ENCODE results near the gene RNU1-2.
"Not testable (repeated sequence)": the region's sequence is repeated elsewhere in the genome, so short reads cannot be mapped to it uniquely, and the experiment has no call there.

Gene RNU1-2

DNA sequence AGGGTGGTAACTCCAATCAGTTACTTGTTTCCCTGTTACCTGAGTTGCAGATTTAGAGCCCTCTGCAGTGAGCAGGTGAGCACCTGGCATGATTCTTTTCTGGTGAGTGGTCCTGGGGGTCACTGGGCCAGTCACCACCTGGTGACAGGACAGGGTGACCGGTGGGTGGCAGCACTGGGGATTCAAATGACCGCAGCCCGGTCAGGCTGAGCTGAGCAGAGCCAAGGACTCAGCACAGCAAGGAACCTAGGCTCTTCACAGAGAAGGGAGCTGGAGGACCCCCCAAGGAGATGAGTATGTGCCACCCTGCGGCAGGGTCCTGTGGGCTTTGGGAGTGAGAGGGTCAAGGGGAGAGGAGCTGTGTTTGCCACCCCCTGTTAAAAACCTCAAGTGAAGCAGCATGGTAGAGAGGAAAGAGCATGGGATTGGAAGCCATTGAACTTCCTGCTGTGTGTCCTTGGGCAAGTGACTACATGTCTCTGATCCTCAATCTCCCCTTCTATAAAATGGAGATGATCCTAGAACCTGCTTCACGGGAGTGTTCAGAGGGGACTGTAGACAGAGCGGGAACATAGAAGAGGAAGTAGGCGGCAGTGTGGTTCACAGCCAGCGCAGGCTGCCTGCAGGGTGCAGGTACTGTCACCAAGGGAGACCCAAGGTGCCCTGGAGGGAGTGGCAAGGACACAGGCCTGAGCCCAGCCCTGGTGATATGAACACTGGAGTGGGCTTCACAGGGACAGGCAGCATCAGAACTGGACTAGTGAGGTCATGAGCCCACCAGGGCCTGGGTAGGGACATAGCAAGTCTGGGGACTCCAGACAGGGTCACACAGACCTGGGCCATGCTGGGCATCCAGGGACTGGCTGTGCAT lies 16.3 kb downstream of the RNU1-2 start:
- not testable (repeated sequence) for DNase-seq (ENCODE audit: low read depth)

GRCh38 chr1:16912742-16913141 lies 17.0 kb downstream of the RNU1-2 start:
- not testable (repeated sequence) for DNase-seq (ENCODE audit: low read depth)

- no peak for DNase-seq (ENCODE audit: low read depth)
Observed at GRCh38 chr1:16913181-16913832, 17.5 kb downstream of the RNU1-2 start.

DNA sequence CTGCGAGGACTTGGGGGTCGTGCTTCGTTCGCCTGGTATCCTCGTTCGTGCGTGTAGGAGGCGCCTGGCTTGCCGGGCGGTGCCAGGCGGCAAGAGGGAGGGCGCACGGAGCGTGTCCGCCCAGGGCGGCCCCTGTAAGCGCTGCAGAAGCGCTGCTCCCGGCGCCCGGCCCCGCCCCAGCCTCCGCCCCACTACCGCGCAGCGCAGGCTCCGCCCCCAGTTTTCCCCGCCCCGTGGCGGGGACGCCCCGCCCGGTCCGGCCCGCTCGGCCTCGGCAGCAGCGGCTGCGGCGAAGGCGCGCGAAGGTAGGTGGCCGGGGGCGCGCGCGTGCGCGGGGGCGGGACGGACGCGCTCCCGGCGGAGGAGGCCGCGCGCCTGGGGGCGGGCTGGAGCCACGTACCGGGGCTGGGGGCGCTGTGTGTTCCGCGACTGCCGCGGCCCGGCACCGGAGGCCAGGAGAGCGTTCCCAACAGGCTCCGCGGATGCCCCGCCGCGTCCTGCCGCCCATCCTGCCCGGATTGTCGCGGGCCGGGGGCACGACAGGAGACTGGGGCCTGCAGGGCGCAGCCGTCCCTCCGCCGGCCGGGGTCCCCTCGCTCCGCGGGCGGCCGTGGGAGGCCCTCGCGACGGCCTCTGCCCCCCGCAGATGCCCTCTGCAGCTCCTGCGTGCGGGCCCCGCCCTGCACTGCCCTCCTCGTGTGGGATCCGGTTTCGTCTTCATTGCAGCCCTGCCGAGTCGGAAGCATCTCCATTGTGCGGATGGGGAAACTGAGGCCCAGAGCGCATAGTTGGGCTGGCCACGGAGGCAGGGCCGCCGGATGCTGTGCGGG lies 18.3 kb downstream of the RNU1-2 start:
- peak; percentile 96 for DNase-seq (ENCODE audit: low read depth)

DNA sequence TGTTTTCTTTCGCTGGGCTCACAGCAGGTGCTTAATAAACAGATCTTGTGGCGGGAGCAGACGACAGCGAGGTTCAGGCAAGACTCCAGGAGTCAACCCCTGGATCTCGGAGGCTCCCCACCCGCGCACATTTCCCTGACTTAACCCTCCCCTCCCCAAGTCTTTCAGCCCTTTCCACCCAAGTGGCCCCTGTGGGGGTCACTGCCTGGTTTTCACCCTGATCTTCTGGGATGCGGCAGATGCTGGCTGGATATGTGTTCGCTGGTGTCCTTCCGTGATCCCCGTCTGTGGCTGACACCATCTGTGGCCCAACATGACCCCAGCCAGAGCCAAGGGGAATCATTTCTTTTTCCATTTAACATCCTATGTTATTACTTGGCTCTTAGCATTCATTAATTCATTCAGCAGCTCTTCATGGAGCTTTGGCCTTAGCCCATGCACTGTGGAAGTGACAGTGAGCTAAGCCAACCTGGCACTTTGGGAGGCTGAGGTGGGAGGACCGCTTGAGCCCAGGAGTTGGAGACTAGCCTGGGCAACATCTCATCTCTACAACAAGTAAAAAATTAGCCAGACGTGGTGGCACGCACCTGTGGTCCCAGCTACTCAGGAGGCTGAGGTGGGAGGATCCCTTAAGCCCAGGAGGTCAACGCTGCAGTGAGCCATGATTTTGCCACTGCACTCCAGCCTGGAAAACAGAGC lies 19.3 kb downstream of the RNU1-2 start:
- DNase-seq (ENCODE audit: low read depth): not testable (repeated sequence)

GRCh38 chr1:16915627-16915973 lies 19.8 kb downstream of the RNU1-2 start:
- DNase-seq (ENCODE audit: low read depth): no peak

GRCh38 chr1:16916036-16916880 lies 20.5 kb downstream of the RNU1-2 start:
- not testable (repeated sequence) for DNase-seq (ENCODE audit: low read depth)

DNA sequence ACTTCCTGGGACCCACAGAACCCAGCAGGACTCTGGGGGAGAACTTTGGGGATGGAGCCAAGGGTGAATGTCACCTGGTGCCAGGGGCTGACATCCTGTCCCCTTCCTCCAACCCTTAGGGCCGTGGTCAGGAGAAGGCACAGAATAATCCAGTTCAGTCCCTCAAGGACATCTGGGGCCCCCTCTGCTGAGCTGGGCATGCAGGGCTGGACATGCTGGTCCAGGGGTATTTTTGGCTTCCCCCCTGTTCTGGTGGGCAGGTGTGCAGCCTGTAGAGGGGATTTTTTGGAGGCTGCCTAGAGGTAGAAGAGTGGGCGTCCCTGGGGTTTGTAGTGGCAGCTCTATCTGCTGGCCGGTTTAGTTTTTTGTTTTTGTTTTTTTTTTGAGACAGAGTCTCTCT lies 22.6 kb downstream of the RNU1-2 start:
- no peak for DNase-seq (ENCODE audit: low read depth)

GRCh38 chr1:16918936-16919665 lies 23.3 kb downstream of the RNU1-2 start:
- not testable (repeated sequence) for DNase-seq (ENCODE audit: low read depth)

- no peak for DNase-seq (ENCODE audit: low read depth)
Observed at GRCh38 chr1:16920951-16921350, 25.2 kb downstream of the RNU1-2 start.

DNA sequence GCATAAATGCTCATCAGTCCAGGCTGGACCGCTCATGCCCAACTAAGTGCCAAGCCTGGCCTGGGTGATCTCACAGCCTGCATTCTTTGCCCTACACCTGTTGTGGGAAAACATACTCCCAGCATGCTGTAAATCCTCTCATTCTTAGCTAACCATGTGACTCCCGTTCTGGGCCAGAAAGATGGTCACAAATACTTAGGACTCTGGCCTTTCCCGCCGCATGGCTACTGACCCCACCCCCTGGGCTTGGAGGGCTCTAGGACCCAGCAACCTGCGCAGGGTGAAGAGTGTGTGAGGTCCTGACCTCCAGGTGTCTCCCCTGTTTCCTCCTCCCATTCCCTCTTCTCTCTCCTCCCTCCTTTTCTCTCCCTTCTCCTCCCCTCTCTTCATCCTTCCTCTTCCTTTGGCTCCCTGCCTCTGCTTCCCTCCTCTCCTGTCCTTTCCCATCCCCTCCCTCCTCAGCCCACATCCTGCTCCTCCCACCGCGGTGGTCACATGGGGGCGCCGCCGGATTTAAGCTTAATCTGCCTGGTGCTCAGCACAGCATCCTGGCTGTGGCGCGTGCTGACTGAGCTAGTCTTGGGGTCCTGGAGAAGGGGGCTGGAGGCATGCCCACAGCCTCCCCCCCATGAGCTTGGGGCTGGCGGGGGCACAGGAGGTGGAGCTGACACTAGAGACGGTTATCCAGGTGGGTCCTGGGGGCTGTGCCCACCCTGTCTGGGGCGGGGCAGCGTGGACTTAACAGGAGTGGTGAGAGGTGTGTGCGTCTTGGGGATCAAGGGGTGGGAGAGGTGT lies 25.8 kb downstream of the RNU1-2 start, which contains the start of gene CROCC:
CROCC (plus strand) TSS at position 541 of the 795 bp plus-strand sequence; CDS start at position 629, 88 bp downstream.
- DNase-seq (ENCODE audit: low read depth): no peak

DNA sequence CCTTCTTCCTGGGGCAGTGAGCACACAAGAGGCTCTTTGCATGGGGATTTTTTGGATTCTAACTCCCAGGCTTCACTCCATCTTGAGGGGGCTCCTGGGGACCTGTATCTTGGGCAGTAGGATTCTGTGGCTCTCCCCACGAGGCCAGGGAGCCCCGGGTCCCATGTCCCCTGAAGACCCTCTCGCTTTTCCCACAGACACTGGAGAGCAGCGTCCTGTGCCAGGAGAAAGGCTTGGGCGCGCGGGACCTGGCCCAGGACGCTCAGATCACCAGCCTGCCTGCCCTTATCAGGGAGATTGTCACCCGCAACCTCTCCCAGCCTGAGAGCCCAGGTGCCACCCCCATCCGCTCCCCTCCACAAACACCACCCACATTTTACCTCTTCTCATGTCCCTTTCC lies 26.7 kb downstream of the RNU1-2 start:
- DNase-seq (ENCODE audit: low read depth): no peak

- DNase-seq (ENCODE audit: low read depth): no peak
Observed at GRCh38 chr1:16922885-16923431, 27.2 kb downstream of the RNU1-2 start.

DNA sequence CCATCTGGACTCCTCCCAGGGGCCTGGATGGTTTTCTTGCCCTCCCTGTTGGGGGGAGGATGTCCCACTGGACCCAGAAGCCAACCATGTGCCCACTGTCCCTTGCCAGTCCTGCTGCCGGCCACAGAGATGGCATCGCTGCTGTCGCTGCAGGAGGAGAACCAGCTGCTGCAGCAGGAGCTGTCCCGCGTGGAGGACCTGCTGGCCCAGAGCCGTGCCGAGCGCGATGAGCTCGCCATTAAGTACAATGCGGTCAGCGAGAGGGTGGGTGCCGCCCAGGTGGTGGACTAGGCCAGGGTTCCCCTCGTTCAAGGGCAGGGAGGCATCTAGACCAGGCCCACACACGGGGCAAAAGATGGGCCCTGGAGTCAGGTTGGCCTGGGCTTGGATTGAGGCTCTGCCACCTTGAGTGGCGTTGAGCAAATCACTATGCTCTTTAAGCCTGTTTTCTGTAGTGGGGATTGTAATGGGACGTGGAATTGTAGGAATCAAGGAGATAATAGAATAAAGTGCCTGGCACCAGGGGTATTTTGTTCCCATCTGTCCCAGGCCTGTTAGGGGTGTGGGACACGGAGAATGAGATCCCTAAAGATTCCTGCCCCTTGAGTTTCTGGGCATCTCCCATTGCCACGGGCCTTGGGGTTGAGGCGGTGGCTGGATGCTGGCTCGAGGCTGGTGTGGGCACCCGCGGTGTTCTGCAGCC lies 28.6 kb downstream of the RNU1-2 start:
- DNase-seq (ENCODE audit: low read depth): no peak

DNA sequence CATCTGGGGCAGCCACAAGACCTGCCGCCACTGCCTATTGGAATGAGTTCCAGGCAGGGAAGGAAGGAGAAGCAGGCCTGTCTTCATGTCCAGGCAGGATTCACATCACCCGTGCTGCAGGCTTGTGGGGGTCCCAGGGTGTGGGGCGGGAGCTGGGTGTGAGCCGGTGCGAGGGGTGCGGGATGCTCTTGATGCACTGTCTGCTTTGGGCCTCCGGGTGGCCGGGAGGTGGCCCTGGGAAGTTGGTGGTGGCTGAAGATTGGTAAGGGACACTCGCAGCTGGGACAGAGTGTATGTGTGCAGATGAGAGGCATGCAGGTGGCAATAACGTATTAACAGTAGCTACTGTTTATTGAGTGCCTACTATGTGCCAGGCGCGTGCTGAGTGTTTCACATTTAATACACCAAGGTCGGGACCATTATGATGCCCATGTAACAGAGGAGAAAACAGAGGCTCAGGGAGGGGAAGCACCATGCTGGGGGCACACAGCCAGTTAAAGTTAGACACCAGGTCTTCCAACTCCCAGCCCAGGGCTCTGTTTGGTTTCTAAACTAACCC lies 29.2 kb downstream of the RNU1-2 start:
- no peak for DNase-seq (ENCODE audit: low read depth)

GRCh38 chr1:16925635-16926490 lies 30.1 kb downstream of the RNU1-2 start:
- no peak for DNase-seq (ENCODE audit: low read depth)

- DNase-seq (ENCODE audit: low read depth): no peak
Observed at GRCh38 chr1:16926491-16927073, 30.8 kb downstream of the RNU1-2 start.

All from activated T-cell treated with anti-CD3 and anti-CD28 coated beads for 24 hours (primary cell).